HepG2 (cell line): ENCODE measurements around the gene UNC13D. TPM values are rescaled to one million over a fixed set of nuclear protein-coding genes. Genes with fewer than 3 reads are reported as not detected.

Source experiments
- AGO1 ChIP-seq: fragments of 200-400 bp; formaldehyde crosslinking; IDR thresholded peaks from 2 replicates; pipeline ENCODE4 v1.6.1; 2017; ENCODE audit warnings: mild to moderate bottlenecking, low read depth, low read length, moderate library complexity; ENCODE audit not compliant: poor library complexity, severe bottlenecking
- CEBPB ChIP-seq: IDR thresholded peaks from 2 replicates; pipeline ENCODE4 v1.6.1; 2011; ENCODE audit warnings: low read depth, low read length, improper control_type of control experiment, borderline replicate concordance
- EHMT2 ChIP-seq: fragments of 200-600 bp; sonication (generic); IDR thresholded peaks from 2 replicates; pipeline ENCODE4 v1.7.0; 2017; ENCODE audit warnings: antibody characterized with exemption, low read depth, low read length, borderline replicate concordance
- HMG20B ChIP-seq: conservative IDR thresholded peaks from 2 replicates; pipeline ENCODE4 v1.6.1; 2016; ENCODE audit warnings: missing genetic modification reagents, missing compliant biosample characterization
- KAT8 ChIP-seq: IDR thresholded peaks from 2 replicates; pipeline ENCODE4 v1.6.1; 2016; ENCODE audit warnings: missing genetic modification reagents, missing compliant biosample characterization
- KLF16 ChIP-seq, 2 experiments: sonication (generic) in 1 of 2; formaldehyde crosslinking in 1 of 2; IDR thresholded peaks; 2 replicates each; pipeline versions ENCODE4 v1.6.1 to v1.8.0; 2016 to 2023; ENCODE audit warnings: missing genetic modification reagents in 2 of 2, missing compliant biosample characterization in 1 of 2
- NPAS2 ChIP-seq: sonication (generic); formaldehyde crosslinking; IDR thresholded peaks from 2 replicates; pipeline ENCODE4 v1.8.0; 2022; ENCODE audit warnings: mild to moderate bottlenecking, missing genetic modification reagents, borderline replicate concordance
- NR2C2 ChIP-seq: sonication (generic); formaldehyde crosslinking; IDR thresholded peaks from 2 replicates; pipeline ENCODE4 v1.4.0; 2020; ENCODE audit warnings: missing genetic modification reagents, mild to moderate bottlenecking, moderate library complexity, borderline replicate concordance
- RBM39 ChIP-seq: fragments of 200-400 bp; formaldehyde crosslinking; IDR thresholded peaks from one replicate; pipeline ENCODE4 v1.6.1; 2018; ENCODE audit warnings: antibody characterized with exemption, mild to moderate bottlenecking, low read depth, low read length; ENCODE audit not compliant: poor library complexity, severe bottlenecking
- RELA ChIP-seq: sonication (generic); formaldehyde crosslinking; IDR thresholded peaks from 2 replicates; pipeline ENCODE4 v1.4.0; 2020; ENCODE audit warnings: missing genetic modification reagents
- RNF2 ChIP-seq: fragments of 450-650 bp; conservative IDR thresholded peaks from 2 replicates; pipeline ENCODE4 v1.6.1; 2016; ENCODE audit warnings: low read depth
- SAP130 ChIP-seq: IDR thresholded peaks from 2 replicates; pipeline ENCODE4 v1.6.1; 2016; ENCODE audit warnings: low read depth
- STAT5B ChIP-seq: sonication (generic); formaldehyde crosslinking; IDR thresholded peaks from 2 replicates; pipeline ENCODE4 v1.4.0; 2020; ENCODE audit warnings: missing genetic modification reagents
- ZNF160 ChIP-seq: sonication (generic); formaldehyde crosslinking; IDR thresholded peaks from 2 replicates; pipeline ENCODE4 v1.8.0; 2022; ENCODE audit warnings: mild to moderate bottlenecking, inconsistent platforms, missing genetic modification reagents
- ZNF557 ChIP-seq: sonication (generic); formaldehyde crosslinking; IDR thresholded peaks from 2 replicates; pipeline ENCODE4 v1.4.0; 2020; ENCODE audit warnings: missing genetic modification reagents
- ZNF564 ChIP-seq: sonication (generic); formaldehyde crosslinking; IDR thresholded peaks from 2 replicates; pipeline ENCODE4 v1.8.1; 2023; ENCODE audit warnings: mild to moderate bottlenecking, missing genetic modification reagents
- ZNF567 ChIP-seq: sonication (generic); formaldehyde crosslinking; IDR thresholded peaks from 2 replicates; pipeline ENCODE4 v1.8.1; 2023; ENCODE audit warnings: mild to moderate bottlenecking, missing genetic modification reagents, borderline replicate concordance
- ZNF780A ChIP-seq: sonication (generic); formaldehyde crosslinking; IDR thresholded peaks from 2 replicates; pipeline ENCODE4 v1.8.0; 2022; ENCODE audit warnings: mild to moderate bottlenecking, missing genetic modification reagents, moderate library complexity
- polyA plus RNA-seq, 8 experiments: library from polyadenylated mRNA; depleted of rRNA in 3 of 8; stranded (reverse) in 7 of 8; unstranded in 1 of 8; fragments of >200 nt; fragmentation: Illumina TruSeq in 4 of 8; extraction: Trizol in 4 of 8; gene quantifications; 2 replicates each; pipeline versions ENCODE4 v1.2.1 to v1.2.3, GENCODE V29; 2011 to 2016; ENCODE audit warnings: low read depth in 4 of 8, missing spikeins in 1 of 8, mixed read lengths in 1 of 8; ENCODE audit not compliant: insufficient read depth in 1 of 8
- total RNA-seq, 5 experiments: library from RNA; depleted of rRNA; stranded (reverse); fragments of >200 nt; fragmentation: Illumina TruSeq; extraction: Trizol; gene quantifications; 2 replicates each; pipeline ENCODE4 v1.2.3, GENCODE V29; 2016; ENCODE audit warnings: low read depth in 1 of 5
- TF ChIP-seq, protein P1 (sequence below): sonication (generic); formaldehyde crosslinking; IDR thresholded peaks from 2 replicates; pipeline ENCODE4 v1.5.0; 2020; ENCODE audit warnings: missing genetic modification reagents
- TF ChIP-seq, protein P2 (sequence below): sonication (generic); formaldehyde crosslinking; IDR thresholded peaks from 2 replicates; pipeline ENCODE4 v1.9.0; 2021; ENCODE audit warnings: missing genetic modification reagents, mild to moderate bottlenecking, borderline replicate concordance
- TF ChIP-seq, protein P3 (sequence below): sonication (generic); formaldehyde crosslinking; IDR thresholded peaks from 2 replicates; pipeline ENCODE4 v1.5.1; 2020; ENCODE audit warnings: mild to moderate bottlenecking, missing genetic modification reagents, moderate library complexity
- TF ChIP-seq, protein P4 (sequence below): sonication (generic); formaldehyde crosslinking; IDR thresholded peaks from 2 replicates; pipeline ENCODE4 v1.8.1; 2023; ENCODE audit warnings: mild to moderate bottlenecking, inconsistent platforms, moderate library complexity, missing genetic modification reagents, borderline replicate concordance

UNC13D gene
- total and polyA plus RNA-seq, 2 of the 13 experiments (the other 11 are each of a cell fraction or from before 2014, with no cell fraction given): 29.7 to 42.7 TPM

DNA sequence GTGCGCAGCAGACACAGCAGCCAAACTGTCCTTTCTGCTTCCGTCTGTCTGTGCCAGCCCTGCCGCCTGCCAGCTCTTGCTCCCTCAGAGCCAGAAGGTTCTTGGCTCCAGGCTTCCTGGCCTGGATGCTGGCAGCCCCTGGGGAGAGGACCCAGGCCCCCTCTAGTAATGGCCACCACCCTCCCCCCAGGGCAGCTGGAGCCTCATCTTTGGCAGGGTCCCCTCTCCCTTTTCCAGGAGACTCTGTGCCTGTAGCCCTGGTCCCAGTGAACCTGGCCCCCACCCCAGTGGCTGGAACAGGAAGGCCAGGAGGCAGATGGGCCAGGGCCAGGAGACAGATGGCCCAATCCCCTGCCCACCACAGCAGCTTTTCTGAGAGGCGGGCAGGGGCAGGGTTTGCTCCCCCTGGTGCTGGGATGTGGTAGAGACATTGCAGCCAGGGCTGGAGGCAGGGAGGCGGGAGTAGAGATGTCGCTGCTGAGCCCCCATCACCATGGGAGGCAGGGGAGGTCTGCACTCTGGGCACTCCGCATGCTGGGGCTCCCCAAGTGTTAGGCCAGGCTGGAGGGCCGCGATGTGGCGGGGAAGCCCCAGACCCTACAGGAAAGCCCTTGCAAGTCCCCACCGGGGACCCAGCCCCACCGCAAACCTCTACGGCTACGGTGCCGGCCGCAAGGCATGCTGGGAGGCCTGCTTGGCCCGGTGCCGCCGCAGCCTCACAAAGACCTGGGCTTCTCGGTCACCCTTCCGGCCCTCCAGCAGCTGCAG lies 16.7 kb downstream of the UNC13D start (continued):
- TF ChIP-seq ZNF160: no peak
- no peak for TF ChIP-seq NPAS2 (CRISPR knock-in tag)
- no peak for TF ChIP-seq NR2C2 (CRISPR knock-in tag)
- TF ChIP-seq STAT5B (CRISPR knock-in tag): no peak
- no peak for TF ChIP-seq EHMT2
- no peak for TF ChIP-seq KAT8 (CRISPR knock-in tag)
- TF ChIP-seq RBM39: peak; percentile 48
- TF ChIP-seq ZNF780A (CRISPR knock-in tag): no peak
- TF ChIP-seq, protein P1, sequence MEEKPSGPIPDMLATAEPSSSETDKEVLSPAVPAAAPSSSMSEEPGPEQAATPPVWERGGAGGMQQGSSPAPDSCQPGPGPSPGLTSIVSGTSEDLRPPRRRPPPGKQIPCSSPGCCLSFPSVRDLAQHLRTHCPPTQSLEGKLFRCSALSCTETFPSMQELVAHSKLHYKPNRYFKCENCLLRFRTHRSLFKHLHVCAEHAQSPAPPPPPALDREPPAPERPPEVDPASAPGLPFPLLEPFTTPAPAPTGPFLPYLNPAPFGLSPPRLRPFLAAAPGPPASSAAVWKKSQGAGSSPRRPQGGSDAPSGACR (CRISPR knock-in tag): no peak
- TF ChIP-seq ZNF557 (CRISPR knock-in tag): no peak
- TF ChIP-seq SAP130 (CRISPR knock-in tag): no peak
- peak; percentile 29; the same call in 1 of the 2 replicates for TF ChIP-seq CEBPB
- TF ChIP-seq, protein P2, sequence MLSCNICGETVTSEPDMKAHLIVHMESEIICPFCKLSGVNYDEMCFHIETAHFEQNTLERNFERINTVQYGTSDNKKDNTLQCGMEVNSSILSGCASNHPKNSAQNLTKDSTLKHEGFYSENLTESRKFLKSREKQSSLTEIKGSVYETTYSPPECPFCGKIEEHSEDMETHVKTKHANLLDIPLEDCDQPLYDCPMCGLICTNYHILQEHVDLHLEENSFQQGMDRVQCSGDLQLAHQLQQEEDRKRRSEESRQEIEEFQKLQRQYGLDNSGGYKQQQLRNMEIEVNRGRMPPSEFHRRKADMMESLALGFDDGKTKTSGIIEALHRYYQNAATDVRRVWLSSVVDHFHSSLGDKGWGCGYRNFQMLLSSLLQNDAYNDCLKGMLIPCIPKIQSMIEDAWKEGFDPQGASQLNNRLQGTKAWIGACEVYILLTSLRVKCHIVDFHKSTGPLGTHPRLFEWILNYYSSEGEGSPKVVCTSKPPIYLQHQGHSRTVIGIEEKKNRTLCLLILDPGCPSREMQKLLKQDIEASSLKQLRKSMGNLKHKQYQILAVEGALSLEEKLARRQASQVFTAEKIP (CRISPR knock-in tag): no peak
- TF ChIP-seq AGO1: no peak
- TF ChIP-seq ZNF567 (CRISPR knock-in tag): no peak
- no peak for TF ChIP-seq ZNF564
- TF ChIP-seq KLF16 (CRISPR knock-in tag; IDR thresholded peaks at IDR 0.05): no peak
- TF ChIP-seq, protein P3, sequence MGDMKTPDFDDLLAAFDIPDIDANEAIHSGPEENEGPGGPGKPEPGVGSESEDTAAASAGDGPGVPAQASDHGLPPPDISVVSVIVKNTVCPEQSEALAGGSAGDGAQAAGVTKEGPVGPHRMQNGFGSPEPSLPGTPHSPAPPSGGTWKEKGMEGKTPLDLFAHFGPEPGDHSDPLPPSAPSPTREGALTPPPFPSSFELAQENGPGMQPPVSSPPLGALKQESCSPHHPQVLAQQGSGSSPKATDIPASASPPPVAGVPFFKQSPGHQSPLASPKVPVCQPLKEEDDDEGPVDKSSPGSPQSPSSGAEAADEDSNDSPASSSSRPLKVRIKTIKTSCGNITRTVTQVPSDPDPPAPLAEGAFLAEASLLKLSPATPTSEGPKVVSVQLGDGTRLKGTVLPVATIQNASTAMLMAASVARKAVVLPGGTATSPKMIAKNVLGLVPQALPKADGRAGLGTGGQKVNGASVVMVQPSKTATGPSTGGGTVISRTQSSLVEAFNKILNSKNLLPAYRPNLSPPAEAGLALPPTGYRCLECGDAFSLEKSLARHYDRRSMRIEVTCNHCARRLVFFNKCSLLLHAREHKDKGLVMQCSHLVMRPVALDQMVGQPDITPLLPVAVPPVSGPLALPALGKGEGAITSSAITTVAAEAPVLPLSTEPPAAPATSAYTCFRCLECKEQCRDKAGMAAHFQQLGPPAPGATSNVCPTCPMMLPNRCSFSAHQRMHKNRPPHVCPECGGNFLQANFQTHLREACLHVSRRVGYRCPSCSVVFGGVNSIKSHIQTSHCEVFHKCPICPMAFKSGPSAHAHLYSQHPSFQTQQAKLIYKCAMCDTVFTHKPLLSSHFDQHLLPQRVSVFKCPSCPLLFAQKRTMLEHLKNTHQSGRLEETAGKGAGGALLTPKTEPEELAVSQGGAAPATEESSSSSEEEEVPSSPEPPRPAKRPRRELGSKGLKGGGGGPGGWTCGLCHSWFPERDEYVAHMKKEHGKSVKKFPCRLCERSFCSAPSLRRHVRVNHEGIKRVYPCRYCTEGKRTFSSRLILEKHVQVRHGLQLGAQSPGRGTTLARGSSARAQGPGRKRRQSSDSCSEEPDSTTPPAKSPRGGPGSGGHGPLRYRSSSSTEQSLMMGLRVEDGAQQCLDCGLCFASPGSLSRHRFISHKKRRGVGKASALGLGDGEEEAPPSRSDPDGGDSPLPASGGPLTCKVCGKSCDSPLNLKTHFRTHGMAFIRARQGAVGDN (CRISPR knock-in tag): peak; percentile 75
- TF ChIP-seq RELA: no peak
- TF ChIP-seq RNF2: no peak
- TF ChIP-seq HMG20B (CRISPR knock-in tag): no peak
- TF ChIP-seq, protein P4, sequence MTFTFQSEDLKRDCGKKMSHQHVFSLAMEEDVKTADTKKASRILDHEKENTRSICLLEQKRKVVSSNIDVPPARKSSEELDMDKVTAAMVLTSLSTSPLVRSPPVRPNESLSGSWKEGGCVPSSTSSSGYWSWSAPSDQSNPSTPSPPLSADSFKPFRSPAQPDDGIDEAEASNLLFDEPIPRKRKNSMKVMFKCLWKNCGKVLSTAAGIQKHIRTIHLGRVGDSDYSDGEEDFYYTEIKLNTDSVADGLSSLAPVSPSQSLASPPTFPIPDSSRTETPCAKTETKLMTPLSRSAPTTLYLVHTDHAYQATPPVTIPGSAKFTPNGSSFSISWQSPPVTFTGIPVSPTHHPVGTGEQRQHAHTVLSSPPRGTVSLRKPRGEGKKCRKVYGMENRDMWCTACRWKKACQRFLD: no peak
